HEK293 (cell line): ENCODE results near the gene ZNF680.

Source experiments
- CTCF ChIA-PET: fragments of 350-600 bp; formaldehyde crosslinking; extraction: SDS; loops from one replicate; lab custom pipeline; 2021; ENCODE audit warnings: antibody characterized with exemption; lab: Yijun Ruan, JAX
- POLR2A ChIA-PET: fragments of 300-600 bp; formaldehyde crosslinking; extraction: SDS; loops from one replicate; lab custom pipeline; 2020; ENCODE audit warnings: antibody characterized with exemption, inconsistent platforms; lab: Yijun Ruan, JAX
- H3K27ac ChIP-seq: fragments of 200-500 bp; sonication (Bioruptor generic); 2 replicates; pipeline ENCODE4 v1.5.1; 2014; ENCODE audit warnings: low read depth, low read length, control low read depth, inconsistent platforms; ENCODE audit errors: extremely low read depth
- H3K36me3 ChIP-seq, 2 experiments: fragments of 200-500 bp in 1 of 2; sonication (Bioruptor generic) in 1 of 2; 1 replicate in 1 of 2; 2 replicates in 1 of 2; pipeline ENCODE4 v1.5.1; 2014 to 2017; ENCODE audit warnings: inconsistent platforms in 2 of 2, low read length in 2 of 2; ENCODE audit not compliant: control insufficient read depth in 2 of 2, insufficient read depth in 1 of 2
- H3K4me1 ChIP-seq: fragments of 200-500 bp; sonication (Bioruptor generic); 2 replicates; pipeline ENCODE4 v1.5.1; 2014; ENCODE audit warnings: mild to moderate bottlenecking, low read length, inconsistent platforms; ENCODE audit not compliant: control insufficient read depth, insufficient read depth
- H3K4me3 ChIP-seq: 2 replicates; pipeline ENCODE4 v1.5.1; 2011; ENCODE audit warnings: low read depth, mild to moderate bottlenecking, control low read depth, low read length, moderate library complexity
- H3K9me3 ChIP-seq: fragments of 200-500 bp; sonication (Bioruptor generic); 2 replicates; pipeline ENCODE4 v1.5.1; 2014; ENCODE audit warnings: low read depth, low read length, inconsistent platforms; ENCODE audit not compliant: control insufficient read depth, insufficient read depth
- BCL6B ChIP-seq: fragments of 450-650 bp; formaldehyde crosslinking; IDR thresholded peaks from 2 replicates; pipeline ENCODE4 v1.5.1; 2017; ENCODE audit warnings: missing biosample characterization, missing genetic modification characterization
- GLI4 ChIP-seq: fragments of 450-650 bp; formaldehyde crosslinking; IDR thresholded peaks from 2 replicates; pipeline ENCODE4 v1.5.1; 2016; ENCODE audit warnings: missing biosample characterization, missing genetic modification characterization
- HOXC10 ChIP-seq: sonication (generic); formaldehyde crosslinking; IDR thresholded peaks from 2 replicates; pipeline ENCODE4 v1.8.1; 2023; ENCODE audit warnings: mild to moderate bottlenecking, missing genetic modification reagents
- IKZF3 ChIP-seq: fragments of 450-650 bp; IDR thresholded peaks from 2 replicates; pipeline ENCODE4 v1.5.0; 2018; ENCODE audit warnings: missing biosample characterization, mild to moderate bottlenecking, missing genetic modification characterization, moderate library complexity
- MEIS1 ChIP-seq: sonication (generic); formaldehyde crosslinking; IDR thresholded peaks from 2 replicates; pipeline ENCODE4 v1.8.1; 2022; ENCODE audit warnings: missing genetic modification reagents, mild to moderate bottlenecking, borderline replicate concordance
- PATZ1 ChIP-seq: fragments of 450-650 bp; formaldehyde crosslinking; IDR thresholded peaks from 2 replicates; pipeline ENCODE4 v1.5.1; 2016; ENCODE audit warnings: missing biosample characterization, missing genetic modification characterization
- PRDM4 ChIP-seq: fragments of 450-650 bp; formaldehyde crosslinking; IDR thresholded peaks from 2 replicates; pipeline ENCODE4 v1.5.1; 2017; ENCODE audit warnings: missing biosample characterization, missing genetic modification characterization
- WT1 ChIP-seq: fragments of 450-650 bp; formaldehyde crosslinking; IDR thresholded peaks from 2 replicates; pipeline ENCODE4 v1.5.1; 2016; ENCODE audit warnings: missing biosample characterization, missing genetic modification characterization
- ZBTB10 ChIP-seq: fragments of 450-650 bp; formaldehyde crosslinking; IDR thresholded peaks from 2 replicates; pipeline ENCODE4 v1.5.1; 2016; ENCODE audit warnings: missing biosample characterization, missing genetic modification characterization
- ZNF16 ChIP-seq: fragments of 450-650 bp; formaldehyde crosslinking; IDR thresholded peaks from 2 replicates; pipeline ENCODE4 v1.5.1; 2016; ENCODE audit warnings: low read depth, missing biosample characterization, missing genetic modification characterization
- ZNF175 ChIP-seq: fragments of 450-650 bp; formaldehyde crosslinking; IDR thresholded peaks from 2 replicates; pipeline ENCODE4 v1.5.1; 2016; ENCODE audit warnings: missing biosample characterization, missing genetic modification characterization
- ZNF324 ChIP-seq: fragments of 450-650 bp; formaldehyde crosslinking; IDR thresholded peaks from 2 replicates; pipeline ENCODE4 v1.5.1; 2016; ENCODE audit warnings: missing biosample characterization, missing genetic modification characterization
- ZNF416 ChIP-seq: fragments of 450-650 bp; formaldehyde crosslinking; IDR thresholded peaks from 2 replicates; pipeline ENCODE4 v1.5.1; 2016; ENCODE audit warnings: missing biosample characterization, missing genetic modification characterization
- ZNF423 ChIP-seq: fragments of 450-650 bp; formaldehyde crosslinking; IDR thresholded peaks from 2 replicates; pipeline ENCODE4 v1.5.1; 2016; ENCODE audit warnings: missing biosample characterization, missing genetic modification characterization
- ZNF426 ChIP-seq: fragments of 450-650 bp; formaldehyde crosslinking; IDR thresholded peaks from 2 replicates; pipeline ENCODE4 v1.5.1; 2017; ENCODE audit warnings: missing biosample characterization, missing genetic modification characterization, mild to moderate bottlenecking, inconsistent platforms, moderate library complexity
- ZNF510 ChIP-seq: fragments of 450-650 bp; formaldehyde crosslinking; IDR thresholded peaks from 2 replicates; pipeline ENCODE4 v1.5.1; 2018; ENCODE audit warnings: mild to moderate bottlenecking, missing genetic modification characterization, missing biosample characterization; ENCODE audit not compliant: insufficient replicate concordance
- ZNF624 ChIP-seq: fragments of 450-650 bp; formaldehyde crosslinking; IDR thresholded peaks from 2 replicates; pipeline ENCODE4 v1.5.1; 2017; ENCODE audit warnings: missing biosample characterization, missing genetic modification characterization
- ZNF629 ChIP-seq: fragments of 450-650 bp; formaldehyde crosslinking; IDR thresholded peaks from 2 replicates; pipeline ENCODE4 v1.5.1; 2017; ENCODE audit warnings: missing biosample characterization, missing genetic modification characterization
- ZNF660 ChIP-seq: fragments of 450-650 bp; IDR thresholded peaks from 2 replicates; pipeline ENCODE4 v1.5.1; 2018; ENCODE audit warnings: missing biosample characterization, mild to moderate bottlenecking, missing genetic modification characterization

Gene ZNF680

GRCh38 chr7:64504581-64505120, 58.2 kb downstream of the ZNF680 start:
- TF ChIP-seq BCL6B (tag by site-specific recombination) = no peak
- TF ChIP-seq ZNF423 (tag by site-specific recombination) = no peak
- no peak for TF ChIP-seq PATZ1 (tag by site-specific recombination)
- no peak for TF ChIP-seq PRDM4 (tag by site-specific recombination)
- no peak for TF ChIP-seq IKZF3 (tag by site-specific recombination)
- no peak for TF ChIP-seq ZNF324 (tag by site-specific recombination)
- no peak for TF ChIP-seq ZNF16 (tag by site-specific recombination)
- no peak for TF ChIP-seq ZBTB10 (tag by site-specific recombination)
- no peak for TF ChIP-seq ZNF624 (tag by site-specific recombination)
- TF ChIP-seq ZNF629 (tag by site-specific recombination) = no peak
- TF ChIP-seq ZNF426 = no peak
- no peak for TF ChIP-seq GLI4
- no peak for TF ChIP-seq HOXC10 (CRISPR knock-in tag)
- no peak for TF ChIP-seq WT1 (tag by site-specific recombination)
- no peak for TF ChIP-seq MEIS1 (CRISPR knock-in tag)
- TF ChIP-seq ZNF510 = no peak
- TF ChIP-seq ZNF416 (tag by site-specific recombination) = no peak
- no peak for TF ChIP-seq ZNF660 (tag by site-specific recombination)
- Histone ChIP-seq H3K36me3 (peaks cover 2 to 3% of the 10 kb centered on the region in 2 experiments; a peak in 2 of 3 replicates), H3K4me1 (no peaks in the 10 kb centered on the region), H3K27ac (no peak overlapping the region), H3K9me3 (no peaks in the 10 kb centered on the region), H3K4me3 (no peak overlapping the region)
- POLR2A ChIA-PET = no interaction called here
- CTCF ChIA-PET = no interaction called here

GRCh38 chr7:64498270-64498669, 64.6 kb downstream of the ZNF680 start:
- ChIA-PET CTCF (no interaction called here), POLR2A (no interaction called here)
- no peaks in the 10 kb centered on the region for H3K36me3 ChIP-seq
- H3K27ac ChIP-seq = no peak overlapping the region
- no peak overlapping the region for H3K4me3 ChIP-seq
- TF ChIP-seq ZNF175 (tag by site-specific recombination) = no peak
- no peaks in the 10 kb centered on the region for H3K4me1 ChIP-seq
- no peaks in the 10 kb centered on the region for H3K9me3 ChIP-seq
